Activated CD4-positive, alpha-beta memory T cell treated with anti-CD3 and anti-CD28 coated beads for 36 hours (primary cell): ENCODE measurements around the gene CCDC30. TPM values are rescaled to one million over a fixed set of nuclear protein-coding genes. Genes with fewer than 3 reads are reported as not detected.

Source experiments
- CTCF ChIA-PET: fragments of 350-600 bp; sonication (Branson Sonifier 250); formaldehyde crosslinking; loops from one replicate; lab custom pipeline; 2021; ENCODE audit warnings: antibody characterized with exemption, inconsistent platforms; lab: Charles Lee
- POLR2A ChIA-PET: fragments of 350-600 bp; sonication (Branson Sonifier 250); formaldehyde crosslinking; loops from one replicate; lab custom pipeline; 2021; ENCODE audit warnings: antibody characterized with exemption; lab: Charles Lee
- DNase-seq: peaks from one replicate; pipeline ENCODE4 v3.0.0-alpha.2; 2020
- H3K27ac Mint-ChIP-seq: one replicate; pipeline ENCODE4 v1.8.0; 2021; ENCODE audit warnings: mixed read lengths
- H3K27me3 Mint-ChIP-seq: one replicate; pipeline ENCODE4 v1.8.0; 2021; ENCODE audit warnings: mixed read lengths
- H3K36me3 Mint-ChIP-seq: one replicate; pipeline ENCODE4 v1.8.0; 2021; ENCODE audit warnings: mixed read lengths
- H3K4me1 Mint-ChIP-seq: one replicate; pipeline ENCODE4 v1.8.0; 2021; ENCODE audit warnings: low read depth, mixed read lengths
- H3K4me3 Mint-ChIP-seq: one replicate; pipeline ENCODE4 v1.8.0; 2021; ENCODE audit warnings: mild to moderate bottlenecking, mixed read lengths
- H3K9me3 Mint-ChIP-seq: one replicate; pipeline ENCODE4 v1.8.0; 2021; ENCODE audit warnings: mixed read lengths
- intact Hi-C: fragments of 100-400 bp; cut with micrococcal nuclease; formaldehyde crosslinking; loops from one replicate; pipeline ENCODE4 v1.15.1; 2023
- total RNA-seq, 2 experiments: library from RNA; stranded (reverse); gene quantifications; one replicate each; pipeline ENCODE4 v1.2.3, GENCODE V29; 2021

CCDC30 gene
- total RNA-seq, 2 experiments from 2014 or later = 1.5 to 2.3 TPM

DNA sequence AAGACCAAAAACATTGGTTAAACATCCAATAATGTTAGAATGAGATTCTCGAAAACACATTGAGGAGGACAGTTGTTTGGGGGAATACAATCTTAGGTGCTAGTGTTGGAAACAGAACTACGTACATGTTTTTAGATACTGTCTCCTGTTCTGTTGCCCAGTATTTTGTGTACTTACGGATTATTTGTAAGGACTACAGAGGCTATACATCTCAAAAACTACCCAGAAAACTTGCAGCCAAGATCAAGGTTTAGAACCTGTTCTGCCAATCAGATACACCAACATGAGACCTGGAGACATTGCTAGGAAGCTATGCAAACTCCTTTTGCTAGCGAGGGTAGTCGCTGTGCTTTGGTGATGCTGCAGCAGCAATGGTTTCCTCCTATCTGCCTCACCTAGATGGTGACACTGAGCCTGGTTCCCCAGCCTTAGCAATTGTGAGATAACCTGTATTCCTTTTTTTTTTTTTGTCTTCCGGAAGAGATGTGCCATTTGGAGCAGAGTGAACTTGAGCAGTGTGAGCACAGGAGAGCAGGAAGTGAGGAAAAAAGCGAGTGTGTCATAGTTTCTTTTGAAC is 240.9 kb downstream of the CCDC30 start:
- Mint-ChIP-seq H3K4me3 (no peak overlapping the region), H3K27ac (no peak overlapping the region), H3K27me3 (no peaks in the 10 kb centered on the region), H3K36me3 (peaks cover 81% of the 10 kb centered on the region), H3K9me3 (no peaks in the 10 kb centered on the region), H3K4me1 (no peaks in the 10 kb centered on the region)
- DNase-seq = no peak
- intact Hi-C loops = no loop called here
- CTCF ChIA-PET = no interaction called here
- POLR2A ChIA-PET = no interaction called here

Other genes with a start within 250 kb of the CCDC30 start
- gene FOXJ3, start 128.1 kb upstream of the CCDC30 start, total RNA-seq = 10 to 100 TPM; 37.3 to 40.8 TPM
- gene RIMKLA, start 82.5 kb upstream of the CCDC30 start, total RNA-seq = 1 to 10 TPM; 3.0 to 3.2 TPM
- gene ZMYND12, start 7.3 kb upstream of the CCDC30 start, total RNA-seq = 1 to 10 TPM in 1 of 2 experiments, under 1 TPM in 1; 0.97 to 1.3 TPM
- gene PPCS, start 6.7 kb upstream of the CCDC30 start, total RNA-seq = 10 to 100 TPM; 50.8 to 52.3 TPM
- gene PPIH, start 195.1 kb downstream of the CCDC30 start, total RNA-seq = 10 to 100 TPM; 91.0 to 94.0 TPM
- 1,000 to 10,000 TPM; 1,101 to 1,134 TPM for gene YBX1, start 219.1 kb downstream of the CCDC30 start, total RNA-seq